SK-N-SH (cell line): ENCODE results near the gene ZNF487. TPM values are rescaled to one million over a fixed set of nuclear protein-coding genes. Genes with fewer than 3 reads are reported as not detected.
A peak's percentile ranks its signal among the peaks of the same experiment; 100 is the strongest.

Experiments
- CTCF ChIA-PET: fragments of 300-600, 350-600 bp; formaldehyde crosslinking; extraction: SDS; loops from one replicate; lab custom pipeline; 2021; lab: Yijun Ruan, JAX
- POLR2A ChIA-PET: fragments of 350-600 bp; sonication (Branson Sonifier 250); formaldehyde crosslinking; extraction: SDS; loops from one replicate; lab custom pipeline; 2020; ENCODE audit warnings: antibody characterized with exemption, inconsistent platforms; lab: Yijun Ruan, JAX
- DNase-seq: peaks from one replicate; pipeline ENCODE4 v3.0.0; 2012
- H2AFZ ChIP-seq: fragments of 200-600 bp; sonication (generic); 2 replicates; pipeline ENCODE4 v1.8.1; 2016; ENCODE audit warnings: antibody characterized with exemption, mild to moderate bottlenecking, low read depth
- H3F3A ChIP-seq: fragments of 200-600 bp; sonication (generic); replicated peaks from 2 replicates; pipeline ENCODE3; 2016; ENCODE audit warnings: antibody characterized with exemption, mild to moderate bottlenecking; ENCODE audit not compliant: insufficient read depth
- H3K27ac ChIP-seq, 2 experiments: fragments of 200-500 bp in 1 of 2; fragments of 200-600 bp in 1 of 2; sonication (Bioruptor generic) in 1 of 2; sonication (generic), shearing (Covaris generic) in 1 of 2; 2 replicates each; pipeline versions ENCODE4 v1.5.1 to v1.6.1; 2014 to 2016; ENCODE audit warnings: low read depth in 2 of 2, inconsistent platforms in 1 of 2, low read length in 1 of 2, mild to moderate bottlenecking in 1 of 2, mixed read lengths in 1 of 2
- H3K27me3 ChIP-seq: fragments of 200-600 bp; sonication (generic), shearing (Covaris generic); 2 replicates; pipeline ENCODE4 v1.6.1; 2016; ENCODE audit warnings: mixed run types; ENCODE audit not compliant: insufficient read depth
- H3K36me3 ChIP-seq, 2 experiments: fragments of 200-500 bp in 1 of 2; fragments of 200-600 bp in 1 of 2; sonication (Bioruptor generic) in 1 of 2; sonication (generic) in 1 of 2; replicated peaks in 1 of 2; 2 replicates each; pipeline versions ENCODE3 to v1.5.1; 2014 to 2016; ENCODE audit warnings: low read length in 1 of 2, mild to moderate bottlenecking in 1 of 2; ENCODE audit not compliant: insufficient read depth in 2 of 2, control insufficient read depth in 1 of 2
- H3K4me1 ChIP-seq, 2 experiments: fragments of 200-500 bp in 1 of 2; fragments of 200-600 bp in 1 of 2; sonication (Bioruptor generic) in 1 of 2; sonication (generic), shearing (Covaris generic) in 1 of 2; 2 replicates each; pipeline versions ENCODE4 v1.5.1 to v1.6.1; 2014 to 2016; ENCODE audit warnings: low read depth in 1 of 2, low read length in 1 of 2, mixed run types in 1 of 2; ENCODE audit not compliant: insufficient read depth in 2 of 2, control insufficient read depth in 1 of 2
- H3K4me2 ChIP-seq: fragments of 200-600 bp; sonication (generic), shearing (Covaris generic); 2 replicates; pipeline ENCODE4 v1.6.1; 2017; ENCODE audit warnings: mixed run types
- H3K4me3 ChIP-seq, 2 experiments: fragments of 200-500 bp in 1 of 2; fragments of 200-600 bp in 1 of 2; sonication (Bioruptor generic) in 1 of 2; sonication (generic), shearing (Covaris generic) in 1 of 2; 2 replicates each; pipeline versions ENCODE4 v1.5.1 to v1.8.1; 2014 to 2016; ENCODE audit warnings: low read depth in 2 of 2, inconsistent platforms in 1 of 2, low read length in 1 of 2, mild to moderate bottlenecking in 1 of 2, mixed read lengths in 1 of 2, moderate library complexity in 1 of 2
- H3K79me2 ChIP-seq: fragments of 200-600 bp; sonication (generic); 2 replicates; pipeline ENCODE4 v1.8.1; 2017; ENCODE audit warnings: mild to moderate bottlenecking; ENCODE audit not compliant: insufficient read depth
- H3K9ac ChIP-seq: fragments of 200-600 bp; sonication (generic); 2 replicates; pipeline ENCODE4 v1.6.1; 2017; ENCODE audit warnings: mixed run types
- H3K9me2 ChIP-seq: fragments of 200-600 bp; sonication (generic); 2 replicates; pipeline ENCODE4 v1.6.1; 2017; ENCODE audit warnings: mixed run types
- H3K9me3 ChIP-seq: fragments of 200-600 bp; sonication (generic); 2 replicates; pipeline ENCODE4 v1.6.1; 2017; ENCODE audit warnings: mixed run types, mild to moderate bottlenecking, moderate library complexity
- H4K20me1 ChIP-seq: fragments of 200-600 bp; sonication (generic); 2 replicates; pipeline ENCODE4 v1.6.1; 2017; ENCODE audit warnings: mild to moderate bottlenecking, mixed run types; ENCODE audit not compliant: insufficient read depth
- ELF1 ChIP-seq: IDR thresholded peaks from 2 replicates; pipeline ENCODE4 v1.4.0; 2012
- EP300 ChIP-seq, 2 experiments: IDR thresholded peaks; 2 replicates each; pipeline versions ENCODE4 v1.4.0 to v1.6.1; 2012; ENCODE audit warnings: borderline replicate concordance in 1 of 2, low read depth in 1 of 2, low read length in 1 of 2
- FOSL2 ChIP-seq: IDR thresholded peaks from 2 replicates; pipeline ENCODE4 v1.4.0; 2012; ENCODE audit warnings: low read depth, mild to moderate bottlenecking, moderate library complexity, borderline replicate concordance
- FOXM1 ChIP-seq: IDR thresholded peaks from 2 replicates; pipeline ENCODE4 v1.4.0; 2012; ENCODE audit warnings: low read depth, mild to moderate bottlenecking
- GATA2 ChIP-seq: sonication (generic); formaldehyde crosslinking; IDR thresholded peaks from 2 replicates; pipeline ENCODE4 v1.5.0; 2020; ENCODE audit warnings: mild to moderate bottlenecking, missing genetic modification reagents
- JUND ChIP-seq: IDR thresholded peaks from 2 replicates; pipeline ENCODE4 v1.4.0; 2012
- POLR2AphosphoS5 ChIP-seq: IDR thresholded peaks from 2 replicates; pipeline ENCODE4 v1.6.1; 2012; ENCODE audit warnings: low read depth, low read length
- RAD21 ChIP-seq: IDR thresholded peaks from 2 replicates; pipeline ENCODE4 v1.6.1; 2012; ENCODE audit warnings: mild to moderate bottlenecking, low read length
- WGBS: methylation state at CpG from one replicate; pipeline ENCODE4 v1.1.6; 2017; ENCODE audit warnings: low lambda C conversion rate; 5-methylcytosine and 5-hydroxymethylcytosine counted together
- polyA plus RNA-seq, 3 experiments: library from polyadenylated mRNA; depleted of rRNA; stranded (reverse); fragments of >200 nt; gene quantifications; 2 replicates each; pipeline ENCODE4 v1.2.3, GENCODE V29; 2012
- TF ChIP-seq, protein P1 (sequence below): IDR thresholded peaks from 2 replicates; pipeline ENCODE4 v1.4.0; 2012; ENCODE audit warnings: low read depth, borderline replicate concordance
- TF ChIP-seq, protein P2 (sequence below): fragments of 200-600 bp; sonication (generic); IDR thresholded peaks from 2 replicates; pipeline ENCODE4 v1.6.1; 2017; ENCODE audit warnings: antibody characterized with exemption, mild to moderate bottlenecking, moderate library complexity
- TF ChIP-seq, protein P3 (sequence below): IDR thresholded peaks from 2 replicates; pipeline ENCODE4; 2012
- TF ChIP-seq, protein P4 (sequence below): fragments of 150-350 bp; IDR thresholded peaks from 2 replicates; pipeline ENCODE4 v1.6.1; 2016; ENCODE audit warnings: mild to moderate bottlenecking, low read depth, low read length

Gene ZNF487
- polyA plus RNA-seq, 1 of the 3 experiments (the other 2 are of a cell fraction), result 2.7 TPM

DNA sequence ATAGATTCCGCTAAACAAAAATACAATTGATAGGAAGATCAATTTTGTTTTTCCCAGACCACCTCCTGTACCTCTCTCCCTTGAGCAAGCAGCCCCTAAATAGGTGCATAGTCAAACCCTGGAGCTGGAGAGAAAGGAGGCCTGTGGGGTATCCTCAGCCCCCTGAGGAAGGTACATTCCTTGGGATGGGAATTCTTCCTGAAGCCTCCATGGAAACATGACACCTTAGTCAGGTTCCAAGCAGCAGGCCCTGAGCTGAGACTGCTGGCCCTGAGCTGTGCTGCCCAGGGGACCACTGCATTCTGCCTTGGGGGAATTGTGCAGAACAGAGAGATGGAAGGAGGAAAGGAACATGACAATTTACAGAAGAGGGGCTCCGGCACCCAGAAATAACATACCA is 35.3 kb upstream of the ZNF487 start:
- H3K4me2 ChIP-seq, result 0 out of 2 replicates have a peak overlapping the region, but pooled peaks have one; percentile 31
- H3K9me2 ChIP-seq, result no peaks in the 10 kb centered on the region
- peak overlapping the region in 1 of 2 experiments; percentile 76; a peak in 3 of 4 replicates for H3K27ac ChIP-seq
- peaks cover 91% of the 10 kb centered on the region for H4K20me1 ChIP-seq
- H3K36me3 ChIP-seq, result peaks cover 0 to 34% of the 10 kb centered on the region in 2 experiments
- no peak for TF ChIP-seq JUND
- TF ChIP-seq, protein P1, sequence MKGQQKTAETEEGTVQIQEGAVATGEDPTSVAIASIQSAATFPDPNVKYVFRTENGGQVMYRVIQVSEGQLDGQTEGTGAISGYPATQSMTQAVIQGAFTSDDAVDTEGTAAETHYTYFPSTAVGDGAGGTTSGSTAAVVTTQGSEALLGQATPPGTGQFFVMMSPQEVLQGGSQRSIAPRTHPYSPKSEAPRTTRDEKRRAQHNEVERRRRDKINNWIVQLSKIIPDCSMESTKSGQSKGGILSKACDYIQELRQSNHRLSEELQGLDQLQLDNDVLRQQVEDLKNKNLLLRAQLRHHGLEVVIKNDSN, result no peak
- no peak for TF ChIP-seq RAD21
- no peak for TF ChIP-seq FOXM1
- TF ChIP-seq EP300 (IDR thresholded peaks at IDR 0.05; ENCODE audit: borderline replicate concordance in 1 of 2, low read depth in 1 of 2, low read length in 1 of 2), result no peak
- TF ChIP-seq, protein P2, sequence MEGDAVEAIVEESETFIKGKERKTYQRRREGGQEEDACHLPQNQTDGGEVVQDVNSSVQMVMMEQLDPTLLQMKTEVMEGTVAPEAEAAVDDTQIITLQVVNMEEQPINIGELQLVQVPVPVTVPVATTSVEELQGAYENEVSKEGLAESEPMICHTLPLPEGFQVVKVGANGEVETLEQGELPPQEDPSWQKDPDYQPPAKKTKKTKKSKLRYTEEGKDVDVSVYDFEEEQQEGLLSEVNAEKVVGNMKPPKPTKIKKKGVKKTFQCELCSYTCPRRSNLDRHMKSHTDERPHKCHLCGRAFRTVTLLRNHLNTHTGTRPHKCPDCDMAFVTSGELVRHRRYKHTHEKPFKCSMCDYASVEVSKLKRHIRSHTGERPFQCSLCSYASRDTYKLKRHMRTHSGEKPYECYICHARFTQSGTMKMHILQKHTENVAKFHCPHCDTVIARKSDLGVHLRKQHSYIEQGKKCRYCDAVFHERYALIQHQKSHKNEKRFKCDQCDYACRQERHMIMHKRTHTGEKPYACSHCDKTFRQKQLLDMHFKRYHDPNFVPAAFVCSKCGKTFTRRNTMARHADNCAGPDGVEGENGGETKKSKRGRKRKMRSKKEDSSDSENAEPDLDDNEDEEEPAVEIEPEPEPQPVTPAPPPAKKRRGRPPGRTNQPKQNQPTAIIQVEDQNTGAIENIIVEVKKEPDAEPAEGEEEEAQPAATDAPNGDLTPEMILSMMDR, result no peak
- TF ChIP-seq, protein P3, sequence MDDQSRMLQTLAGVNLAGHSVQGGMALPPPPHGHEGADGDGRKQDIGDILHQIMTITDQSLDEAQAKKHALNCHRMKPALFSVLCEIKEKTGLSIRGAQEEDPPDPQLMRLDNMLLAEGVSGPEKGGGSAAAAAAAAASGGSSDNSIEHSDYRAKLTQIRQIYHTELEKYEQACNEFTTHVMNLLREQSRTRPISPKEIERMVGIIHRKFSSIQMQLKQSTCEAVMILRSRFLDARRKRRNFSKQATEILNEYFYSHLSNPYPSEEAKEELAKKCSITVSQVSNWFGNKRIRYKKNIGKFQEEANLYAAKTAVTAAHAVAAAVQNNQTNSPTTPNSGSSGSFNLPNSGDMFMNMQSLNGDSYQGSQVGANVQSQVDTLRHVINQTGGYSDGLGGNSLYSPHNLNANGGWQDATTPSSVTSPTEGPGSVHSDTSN, result no peak
- TF ChIP-seq GATA2 (CRISPR knock-in tag), result no peak
- TF ChIP-seq, protein P4, sequence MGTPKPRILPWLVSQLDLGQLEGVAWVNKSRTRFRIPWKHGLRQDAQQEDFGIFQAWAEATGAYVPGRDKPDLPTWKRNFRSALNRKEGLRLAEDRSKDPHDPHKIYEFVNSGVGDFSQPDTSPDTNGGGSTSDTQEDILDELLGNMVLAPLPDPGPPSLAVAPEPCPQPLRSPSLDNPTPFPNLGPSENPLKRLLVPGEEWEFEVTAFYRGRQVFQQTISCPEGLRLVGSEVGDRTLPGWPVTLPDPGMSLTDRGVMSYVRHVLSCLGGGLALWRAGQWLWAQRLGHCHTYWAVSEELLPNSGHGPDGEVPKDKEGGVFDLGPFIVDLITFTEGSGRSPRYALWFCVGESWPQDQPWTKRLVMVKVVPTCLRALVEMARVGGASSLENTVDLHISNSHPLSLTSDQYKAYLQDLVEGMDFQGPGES, result no peak
- H3K9me3 ChIP-seq, result no peaks in the 10 kb centered on the region
- no peak overlapping the region for H3K4me3 ChIP-seq
- WGBS, result 90% methylated on average over 2 of the region's 2 CpGs
- ChIA-PET CTCF (interaction anchor here (0.6 to 1.5 kb wide), 2 partner anchors 13 to 53 kb away, joined by 3 to 4 read pairs; no protein-coding TSS in a partner anchor), POLR2A (no interaction called here)
- H3K4me1 ChIP-seq, result peaks cover 17 to 57% of the 10 kb centered on the region in 2 experiments
- no peak for DNase-seq
- no peak overlapping the region for H2AFZ ChIP-seq
- peak overlapping the region; percentile 5; the same call in 1 of the 2 replicates for H3K9ac ChIP-seq
- H3F3A ChIP-seq, result peaks cover 34% of the 10 kb centered on the region
- no peaks in the 10 kb centered on the region for H3K27me3 ChIP-seq
- peaks cover 96% of the 10 kb centered on the region for H3K79me2 ChIP-seq

DNA sequence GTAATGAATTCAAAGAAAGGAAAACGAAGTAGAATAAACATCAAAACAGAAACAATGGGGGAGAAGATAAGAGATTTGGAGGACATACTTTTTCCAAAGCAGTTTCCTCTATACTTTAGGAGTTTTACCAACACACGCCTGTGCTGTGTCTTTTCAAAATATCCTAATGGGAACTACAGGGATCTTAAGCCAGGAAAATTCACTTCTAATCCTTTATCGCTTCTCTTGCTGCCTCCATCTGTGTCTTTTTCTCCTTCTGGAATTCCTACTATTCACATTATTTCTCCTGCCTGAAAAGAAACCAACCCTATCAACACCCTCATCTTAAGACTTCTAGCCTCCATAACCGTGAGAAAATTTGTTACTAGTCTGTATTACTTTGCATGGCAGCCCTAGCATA is 34.7 kb upstream of the ZNF487 start:
- peak overlapping the region in 1 of 2 experiments; percentile 76; a peak in 1 of 4 replicates for H3K27ac ChIP-seq
- no peak for DNase-seq
- H3K4me2 ChIP-seq, result 0 out of 2 replicates have a peak overlapping the region, but pooled peaks have one; percentile 31
- H3K27me3 ChIP-seq, result no peaks in the 10 kb centered on the region
- no peaks in the 10 kb centered on the region for H3K9me3 ChIP-seq
- no peaks in the 10 kb centered on the region for H3K9me2 ChIP-seq
- H3F3A ChIP-seq, result peaks cover 36% of the 10 kb centered on the region
- H2AFZ ChIP-seq, result no peak overlapping the region
- TF ChIP-seq RAD21 (no peak), FOSL2 (no peak), GATA2 (CRISPR knock-in tag) (no peak), ELF1 (no peak), POLR2AphosphoS5 (no peak)
- H3K36me3 ChIP-seq, result peaks cover 0 to 34% of the 10 kb centered on the region in 2 experiments
- no peak overlapping the region for H3K4me3 ChIP-seq
- peaks cover 17 to 57% of the 10 kb centered on the region in 2 experiments for H3K4me1 ChIP-seq
- H3K9ac ChIP-seq, result peak overlapping the region; percentile 5; the same call in 1 of the 2 replicates
- WGBS, result 69% methylated on average over 4 of the region's 4 CpGs
- H3K79me2 ChIP-seq, result peaks cover 100% of the 10 kb centered on the region
- ChIA-PET POLR2A (no interaction called here), CTCF (no interaction called here)
- H4K20me1 ChIP-seq, result peaks cover 94% of the 10 kb centered on the region
